Keratinocyte (primary cell): ENCODE measurements around the gene SQSTM1. TPM values are rescaled to one million over a fixed set of nuclear protein-coding genes. Genes with fewer than 3 reads are reported as not detected.

Experiments
- DNase-seq: peaks from one replicate; pipeline ENCODE4 v3.0.0-alpha.2; 2011; ENCODE audit warnings: low read depth, missing footprints, low spot score
- FAIRE-seq: peaks from 2 replicates; lab custom pipeline; 2011; peaks lifted over from hg19 to GRCh38; lab: Jason Lieb, UNC
- H2AFZ ChIP-seq: 2 replicates; pipeline ENCODE4 v1.6.0; 2012; ENCODE audit warnings: low read length, control low read depth, inconsistent platforms; ENCODE audit not compliant: control insufficient read depth
- H3K27ac ChIP-seq: 2 replicates; pipeline ENCODE4 v1.5.1; 2011; ENCODE audit warnings: low read length; ENCODE audit not compliant: control insufficient read depth, insufficient read depth
- H3K27me3 ChIP-seq: 3 replicates; pipeline ENCODE4 v1.6.0; 2011; ENCODE audit warnings: low read length; ENCODE audit not compliant: control insufficient read depth, insufficient read depth; ENCODE audit errors: extremely low read depth
- H3K36me3 ChIP-seq, 2 experiments: 2 replicates in 1 of 2; 3 replicates in 1 of 2; pipeline ENCODE4 v1.5.1; 2011; ENCODE audit warnings: low read length in 2 of 2, mild to moderate bottlenecking in 1 of 2; ENCODE audit not compliant: control insufficient read depth in 2 of 2, insufficient read depth in 2 of 2; ENCODE audit errors: extremely low read depth in 1 of 2
- H3K4me1 ChIP-seq: 3 replicates; pipeline ENCODE4 v1.5.1; 2011; ENCODE audit warnings: low read length; ENCODE audit not compliant: control insufficient read depth, insufficient read depth; ENCODE audit errors: extremely low read depth
- H3K4me2 ChIP-seq: 3 replicates; pipeline ENCODE4 v1.6.0; 2011; ENCODE audit warnings: low read depth, low read length; ENCODE audit not compliant: control insufficient read depth, insufficient read depth; ENCODE audit errors: extremely low read depth
- H3K4me3 ChIP-seq, 3 experiments: fragments of 200-600 bp in 1 of 3; sonication (generic) in 1 of 3; 2 replicates in 2 of 3; 3 replicates in 1 of 3; pipeline ENCODE4 v1.5.1; 2011 to 2016; ENCODE audit warnings: low read length in 3 of 3, mild to moderate bottlenecking in 3 of 3, control low read depth in 2 of 3, inconsistent platforms in 1 of 3, low read depth in 1 of 3, mixed read lengths in 1 of 3, mixed run types in 1 of 3, moderate library complexity in 1 of 3; ENCODE audit not compliant: control insufficient read depth in 2 of 3, insufficient read depth in 2 of 3; ENCODE audit errors: extremely low read depth in 1 of 3
- H3K79me2 ChIP-seq: 2 replicates; pipeline ENCODE4 v1.6.0; 2012; ENCODE audit warnings: low read length; ENCODE audit not compliant: control insufficient read depth, insufficient read depth
- H3K9ac ChIP-seq: 3 replicates; pipeline ENCODE4 v1.6.0; 2011; ENCODE audit warnings: low read length; ENCODE audit not compliant: control insufficient read depth, insufficient read depth; ENCODE audit errors: extremely low read depth
- H3K9me1 ChIP-seq: 3 replicates; pipeline ENCODE4 v1.6.0; 2011; ENCODE audit warnings: low read length; ENCODE audit not compliant: control insufficient read depth, insufficient read depth; ENCODE audit errors: extremely low read depth
- H3K9me3 ChIP-seq: 2 replicates; pipeline ENCODE4 v1.5.1; 2012; ENCODE audit warnings: low read depth, low read length; ENCODE audit not compliant: control insufficient read depth
- H4K20me1 ChIP-seq: 3 replicates; pipeline ENCODE4 v1.6.0; 2011; ENCODE audit warnings: low read length; ENCODE audit not compliant: control insufficient read depth, insufficient read depth; ENCODE audit errors: extremely low read depth
- EZH2 ChIP-seq: IDR thresholded peaks from one replicate; pipeline ENCODE4 v1.6.1; 2012; ENCODE audit warnings: inconsistent platforms, mild to moderate bottlenecking, low read length, moderate library complexity
- dilution Hi-C: fragments of 300-500 bp; cut with MboI; formaldehyde crosslinking; loops from one replicate; pipeline ENCODE4 v1.7.0; 2020; ENCODE audit warnings: low sequenced_read_pairs; ENCODE audit not compliant: extremely low pct_ligation_motif_present
- polyA plus RNA-seq, 5 experiments: library from polyadenylated mRNA; depleted of rRNA in 3 of 5; stranded (reverse) in 3 of 5; stranded (forward) in 1 of 5; unstranded in 1 of 5; fragments of >200 nt; gene quantifications; 1 replicate in 1 of 5; 2 replicates in 3 of 5; 3 replicates in 1 of 5; pipeline versions ENCODE4 v1.2.1 to v1.2.3, GENCODE V29; 2011 to 2012; ENCODE audit warnings: missing spikeins in 2 of 5, low read depth in 1 of 5, low replicate concordance in 1 of 5
- TF ChIP-seq, protein P1 (sequence below), 3 experiments: IDR thresholded peaks in 1 of 3; conservative IDR thresholded peaks in 1 of 3; optimal IDR thresholded peaks in 1 of 3; 2 replicates in 2 of 3; 3 replicates in 1 of 3; pipeline versions ENCODE3 to v1.5.1; 2011; ENCODE audit warnings: low read length in 3 of 3, mild to moderate bottlenecking in 3 of 3, moderate library complexity in 2 of 3, control low read depth in 1 of 3, inconsistent platforms in 1 of 3; ENCODE audit not compliant: insufficient read depth in 2 of 3; ENCODE audit errors: extremely low read depth in 1 of 3

SQSTM1 gene
- polyA plus RNA-seq, 1 donor (not counting 4 experiments of a cell fraction or from before 2014, with no cell fraction given), result 75.7 TPM

DNA sequence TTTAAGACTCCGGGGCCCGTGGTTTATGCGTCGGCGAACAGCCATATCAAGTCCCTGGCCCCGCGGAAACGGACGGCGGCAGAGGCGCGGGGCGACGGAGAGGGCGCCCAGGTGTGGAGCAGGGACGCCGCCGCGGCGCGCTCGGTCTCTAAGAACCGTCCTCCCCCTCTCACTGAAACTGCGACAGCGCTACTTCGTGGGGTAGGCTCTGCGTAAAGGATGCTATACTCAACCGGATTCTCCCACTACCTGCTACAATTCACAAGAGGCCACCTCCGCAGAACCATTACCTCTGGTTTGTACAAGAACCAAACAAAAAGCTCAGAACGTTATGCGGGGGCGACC is 37.5 kb downstream of the SQSTM1 start:
- Histone ChIP-seq H3K4me3 (peak overlapping the region; percentile 78 to 96 (median 82)), H2AFZ (peak overlapping the region; percentile 96), H3K9ac (peak overlapping the region; percentile 88), H3K9me3 (no peaks in the 10 kb centered on the region), H3K9me1 (no peaks in the 10 kb centered on the region), H3K4me2 (peak overlapping the region; percentile 89), H4K20me1 (no peaks in the 10 kb centered on the region), H3K36me3 (peaks cover 8 to 11% of the 10 kb centered on the region in 2 experiments), H3K27me3 (no peaks in the 10 kb centered on the region), H3K4me1 (peaks cover 6% of the 10 kb centered on the region), H3K27ac (peak overlapping the region; percentile 66), H3K79me2 (peaks cover 11% of the 10 kb centered on the region)
- DNase-seq, result no peak
- TF ChIP-seq, protein P1, sequence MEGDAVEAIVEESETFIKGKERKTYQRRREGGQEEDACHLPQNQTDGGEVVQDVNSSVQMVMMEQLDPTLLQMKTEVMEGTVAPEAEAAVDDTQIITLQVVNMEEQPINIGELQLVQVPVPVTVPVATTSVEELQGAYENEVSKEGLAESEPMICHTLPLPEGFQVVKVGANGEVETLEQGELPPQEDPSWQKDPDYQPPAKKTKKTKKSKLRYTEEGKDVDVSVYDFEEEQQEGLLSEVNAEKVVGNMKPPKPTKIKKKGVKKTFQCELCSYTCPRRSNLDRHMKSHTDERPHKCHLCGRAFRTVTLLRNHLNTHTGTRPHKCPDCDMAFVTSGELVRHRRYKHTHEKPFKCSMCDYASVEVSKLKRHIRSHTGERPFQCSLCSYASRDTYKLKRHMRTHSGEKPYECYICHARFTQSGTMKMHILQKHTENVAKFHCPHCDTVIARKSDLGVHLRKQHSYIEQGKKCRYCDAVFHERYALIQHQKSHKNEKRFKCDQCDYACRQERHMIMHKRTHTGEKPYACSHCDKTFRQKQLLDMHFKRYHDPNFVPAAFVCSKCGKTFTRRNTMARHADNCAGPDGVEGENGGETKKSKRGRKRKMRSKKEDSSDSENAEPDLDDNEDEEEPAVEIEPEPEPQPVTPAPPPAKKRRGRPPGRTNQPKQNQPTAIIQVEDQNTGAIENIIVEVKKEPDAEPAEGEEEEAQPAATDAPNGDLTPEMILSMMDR (optimal IDR thresholded peaks at IDR 0.05 in 1 of 3, IDR thresholded peaks at IDR 0.05 in 1 of 3, conservative IDR thresholded peaks at IDR 0.05 in 1 of 3; ENCODE audit: extremely low read depth in 1 of 3, insufficient read depth in 2 of 3, low read length in 3 of 3), result no peak
- no peak for TF ChIP-seq EZH2
- no peak for FAIRE-seq
- dilution Hi-C loops, result no loop called here

DNA sequence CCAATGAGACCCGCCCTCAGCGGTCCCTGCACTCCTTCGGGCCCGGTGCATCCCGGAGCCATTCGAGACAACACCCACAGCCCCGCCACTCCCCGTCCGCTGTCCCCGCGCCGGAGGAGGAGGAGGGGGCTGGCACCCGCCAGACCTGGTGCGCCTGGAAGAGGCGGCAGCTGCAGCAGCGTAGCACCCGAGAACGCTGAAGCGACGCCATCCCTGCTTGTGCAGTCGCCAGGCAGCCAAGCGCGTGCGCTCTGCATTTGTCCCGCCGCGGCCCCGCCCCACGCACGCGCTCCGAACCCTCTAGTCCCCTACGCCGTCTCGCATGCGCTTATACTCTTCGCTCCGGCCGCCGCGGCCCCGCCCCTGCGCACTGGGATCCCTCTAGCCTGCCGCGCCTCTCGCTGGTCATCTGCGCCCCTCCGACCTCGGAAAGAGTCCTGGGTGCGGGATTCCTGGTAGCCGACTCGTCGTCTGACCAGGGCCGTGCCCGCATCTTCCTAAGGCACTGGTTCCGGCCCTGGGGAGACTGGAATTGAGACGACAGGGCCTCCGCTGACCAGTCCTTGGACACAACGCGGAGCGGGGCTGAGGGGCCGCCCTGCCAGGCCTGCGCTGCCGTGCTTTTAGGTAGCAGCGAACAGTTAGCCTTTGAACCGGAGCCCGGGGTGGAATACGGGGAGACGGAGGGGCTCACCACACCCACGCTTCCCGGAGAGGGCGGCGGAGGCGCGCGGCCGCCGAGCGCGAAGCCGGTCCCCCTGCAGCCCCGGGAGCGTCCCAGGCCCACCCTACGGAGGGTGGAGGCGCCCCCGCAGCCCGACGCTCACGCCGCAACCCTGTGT is 38.1 kb downstream of the SQSTM1 start, which contains the start of gene MRNIP:
MRNIP (minus strand) TSS at position 232 of the 842 bp plus-strand sequence; CDS start at position 211, 21 bp downstream.
- dilution Hi-C loops, result no loop called here
- no peaks in the 10 kb centered on the region for H3K27me3 ChIP-seq
- peaks cover 13% of the 10 kb centered on the region in 2 experiments for H3K36me3 ChIP-seq
- peak within 1 kb of the TSS; percentile 78 to 96 (median 82) for H3K4me3 ChIP-seq
- H3K27ac ChIP-seq, result peak within 1 kb of the TSS; percentile 66
- peak within 1 kb of the TSS; percentile 96 for H2AFZ ChIP-seq
- H3K9ac ChIP-seq, result peak within 1 kb of the TSS; percentile 88
- no peak for TF ChIP-seq EZH2
- TF ChIP-seq, protein P1 (optimal IDR thresholded peaks at IDR 0.05 in 1 of 3, IDR thresholded peaks at IDR 0.05 in 1 of 3, conservative IDR thresholded peaks at IDR 0.05 in 1 of 3; ENCODE audit: extremely low read depth in 1 of 3, insufficient read depth in 2 of 3, low read length in 3 of 3), result no peak
- H4K20me1 ChIP-seq, result no peaks in the 10 kb centered on the region
- FAIRE-seq (no peak), DNase-seq (peak; percentile 41)
- H3K9me3 ChIP-seq, result no peaks in the 10 kb centered on the region
- H3K79me2 ChIP-seq, result peaks cover 11% of the 10 kb centered on the region
- H3K4me2 ChIP-seq, result peak within 1 kb of the TSS; percentile 89
- H3K9me1 ChIP-seq, result no peaks in the 10 kb centered on the region
- H3K4me1 ChIP-seq, result peaks cover 6% of the 10 kb centered on the region
